Heart right ventricle (tissue), 16 donors: Measurements from ENCODE around the gene MAGI2. TPM values are rescaled to one million over a fixed set of nuclear protein-coding genes. Genes with fewer than 3 reads are reported as not detected.

ENCODE experiments used
- ATAC-seq, 8 donors: fragments of 200-7000 bp; cut with Tn5 transposase; one replicate each; pipeline ENCODE4 v1.9.1; 2020; ENCODE audit warnings: mild to moderate bottlenecking in 8 of 8, moderate library complexity in 8 of 8, moderate number of reproducible peaks in 1 of 8
- DNase-seq, 2 donors: peaks; one replicate each; pipeline ENCODE4 v3.0.0-alpha.2; 2020
- H3K27ac ChIP-seq, 10 donors: fragments of 200-600 bp; sonication (generic) in 2 of 10; one replicate each; pipeline versions ENCODE4 v1.5.0 to v1.8.0; 2020 to 2022; ENCODE audit warnings: mild to moderate bottlenecking in 3 of 10
- H3K27me3 ChIP-seq, 7 donors: fragments of 200-600 bp; one replicate each; pipeline ENCODE4 v1.8.0; 2021 to 2022; ENCODE audit warnings: mild to moderate bottlenecking in 2 of 7
- H3K36me3 ChIP-seq, 9 donors: fragments of 200-600 bp; sonication (generic) in 1 of 9; one replicate each; pipeline versions ENCODE4 v1.5.0 to v1.8.0; 2020 to 2022; ENCODE audit warnings: mild to moderate bottlenecking in 2 of 9
- H3K4me1 ChIP-seq, 9 donors: fragments of 200-600 bp; sonication (generic) in 1 of 9; one replicate each; pipeline versions ENCODE4 v1.5.0 to v1.8.0; 2020 to 2022; ENCODE audit warnings: mild to moderate bottlenecking in 4 of 9
- H3K4me3 ChIP-seq, 10 donors: fragments of 200-600 bp; sonication (generic) in 2 of 10; one replicate each; pipeline versions ENCODE4 v1.5.0 to v1.8.0; 2020 to 2022; ENCODE audit warnings: mild to moderate bottlenecking in 7 of 10, moderate library complexity in 2 of 10
- H3K9me3 ChIP-seq, 11 donors: fragments of 200-600 bp in 10 of 11; sonication (generic) in 2 of 11; one replicate each; pipeline versions ENCODE4 v1.5.0 to v1.8.0; 2013 to 2022; ENCODE audit warnings: mild to moderate bottlenecking in 2 of 11, control low read depth in 1 of 11, moderate library complexity in 1 of 11
- WGBS, 2 donors: extraction: QIAGEN DNeasy Blood & Tissue Kit; methylation state at CpG; one replicate each; pipeline ENCODE4 v1.1.7; 2013; ENCODE audit warnings: inconsistent platforms in 1 of 2; 5-methylcytosine and 5-hydroxymethylcytosine counted together
- intact Hi-C, 10 donors: fragments of 100-400 bp; cut with DNase I; formaldehyde crosslinking; loops; one replicate each; pipeline versions ENCODE4 v1.11.1 to v1.14.2; 2022
- polyA plus RNA-seq, 2 donors: library from polyadenylated mRNA; stranded (reverse); fragments of 200-250 nt; gene quantifications; one replicate each; pipeline ENCODE4 v1.2.3, GENCODE V29; 2013
- total RNA-seq, 10 donors: library from RNA; stranded (reverse); fragmentation: NEBNext Ultra II Directional in 3 of 10; extraction: Animal tissue kit (Norgen Biotek cat#: 25700) in 3 of 10; gene quantifications; one replicate each; pipeline versions ENCODE4 v1.2.1 to v1.2.4, GENCODE V29; 2021 to 2023
- TF ChIP-seq, protein P1 (sequence below), 9 donors: fragments of 200-600 bp; sonication (generic) in 2 of 9; IDR thresholded peaks; one replicate each; pipeline versions ENCODE4 v1.5.0 to v1.8.0; 2021 to 2022; ENCODE audit warnings: antibody characterized with exemption in 9 of 9, mild to moderate bottlenecking in 5 of 9, moderate library complexity in 1 of 9
- donor health status: Arrhythmogenic right ventricular cardiomyopathy.
- donor health status: ischemic (EF 13 %, LVEDD 7.1; RV severe dilation, severe dysfunction).
- donor health status: healthy with polysubstance abuse.
- donor health status: DM: no; HTN: yes; CAD: no.
- donor health status: DM: no; HTN: no; CAD: no.
- donor health status: ischemic (EF 25% LVEDD 6.9; RV normal size, moderate dysfunction).
- donor health status: ischemic (EF 25% LVEDD 5.7; RV mildly dilated, moderate dysfunction).
- donor health status: healthy.
- donor health status: DM: yes; HTN: yes; CAD: no.
- donor health status: Ischemic cardiomyopathy.
- donor health status: ischemic (EF 35%, LVEDD 5.7; RV mildly dilated, moderate dysfunction).
- donor health status: nonischemic (EF 11% LVEDD 7.7; RV severe dilation, severe dysfunction).
- donor health status: DM: yes; HTN: yes; CAD: no.
- donor health status: PGD.
- donor health status: ischemic (EF 29% LVEDD 5.4; RV normal size, mild dysfunction).
- donor health status: nonischemic (EF 23%, LVEDD 6.1; RV moderate dilation, normal function).

The MAGI2 gene
- total and polyA plus RNA-seq, 12 donors: 0.83 to 6.0 (median 4.1) TPM

- WGBS, 2 donors: 80% methylated on average over 5 of the region's 5 CpGs
- Histone ChIP-seq H3K4me1 (no peaks in the 10 kb centered on the region), H3K9me3 (no peaks in the 10 kb centered on the region), H3K4me3 (no peak overlapping the region), H3K27me3 (no peaks in the 10 kb centered on the region), H3K36me3 (peaks cover 0 to 4% (median 0%) of the 10 kb centered on the region in 9 donors), H3K27ac (no peak overlapping the region)
- no peak for ATAC-seq
- intact Hi-C loops: no loop called here
- TF ChIP-seq, protein P1, sequence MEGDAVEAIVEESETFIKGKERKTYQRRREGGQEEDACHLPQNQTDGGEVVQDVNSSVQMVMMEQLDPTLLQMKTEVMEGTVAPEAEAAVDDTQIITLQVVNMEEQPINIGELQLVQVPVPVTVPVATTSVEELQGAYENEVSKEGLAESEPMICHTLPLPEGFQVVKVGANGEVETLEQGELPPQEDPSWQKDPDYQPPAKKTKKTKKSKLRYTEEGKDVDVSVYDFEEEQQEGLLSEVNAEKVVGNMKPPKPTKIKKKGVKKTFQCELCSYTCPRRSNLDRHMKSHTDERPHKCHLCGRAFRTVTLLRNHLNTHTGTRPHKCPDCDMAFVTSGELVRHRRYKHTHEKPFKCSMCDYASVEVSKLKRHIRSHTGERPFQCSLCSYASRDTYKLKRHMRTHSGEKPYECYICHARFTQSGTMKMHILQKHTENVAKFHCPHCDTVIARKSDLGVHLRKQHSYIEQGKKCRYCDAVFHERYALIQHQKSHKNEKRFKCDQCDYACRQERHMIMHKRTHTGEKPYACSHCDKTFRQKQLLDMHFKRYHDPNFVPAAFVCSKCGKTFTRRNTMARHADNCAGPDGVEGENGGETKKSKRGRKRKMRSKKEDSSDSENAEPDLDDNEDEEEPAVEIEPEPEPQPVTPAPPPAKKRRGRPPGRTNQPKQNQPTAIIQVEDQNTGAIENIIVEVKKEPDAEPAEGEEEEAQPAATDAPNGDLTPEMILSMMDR (IDR thresholded peaks at IDR 0.05): no peak
- DNase-seq: no peak
Measured at GRCh38 chr7:78161781-78162180, 1291.7 kb downstream of the MAGI2 start.

DNA sequence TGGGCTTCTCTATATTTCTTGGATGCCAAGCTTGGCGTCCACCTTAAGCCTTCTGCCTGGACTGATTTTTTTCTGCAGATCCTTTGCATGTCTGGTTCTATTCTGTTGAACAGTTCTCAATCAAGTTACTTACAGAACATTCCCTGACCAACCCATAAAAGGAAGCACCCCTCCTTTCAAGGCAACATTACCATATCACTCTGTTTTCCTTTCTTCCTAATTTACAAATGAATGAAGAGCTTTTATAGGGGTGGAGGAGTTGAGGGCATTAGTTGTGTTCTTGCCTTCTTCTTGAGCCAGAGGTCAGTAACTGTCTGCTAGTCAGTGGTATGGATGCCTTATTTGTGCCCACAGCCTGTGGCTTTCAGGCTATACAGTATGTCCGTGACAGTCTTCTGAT, 1293.9 kb downstream of the MAGI2 start:
- Histone ChIP-seq H3K9me3 (no peaks in the 10 kb centered on the region), H3K36me3 (peaks cover 0 to 4% (median 0%) of the 10 kb centered on the region in 9 donors), H3K27ac (no peak overlapping the region), H3K4me1 (no peaks in the 10 kb centered on the region), H3K27me3 (no peaks in the 10 kb centered on the region), H3K4me3 (no peak overlapping the region)
- intact Hi-C loops: no loop called here
- TF ChIP-seq, protein P1 (IDR thresholded peaks at IDR 0.05): no peak
- DNase-seq: no peak
- ATAC-seq: no peak
- WGBS, 2 donors: 91 to 100% methylated on average over 2 of the region's 2 CpGs

GRCh38 chr7:78153285-78153684, 1300.2 kb downstream of the MAGI2 start:
- no peaks in the 10 kb centered on the region for H3K36me3 ChIP-seq
- intact Hi-C loops: no loop called here
- no peak overlapping the region for H3K4me3 ChIP-seq
- no peaks in the 10 kb centered on the region for H3K27me3 ChIP-seq
- TF ChIP-seq, protein P1 (IDR thresholded peaks at IDR 0.05): no peak
- DNase-seq (no peak), ATAC-seq (no peak)
- no peak overlapping the region for H3K27ac ChIP-seq
- H3K4me1 ChIP-seq: peaks cover 0 to 6% (median 0%) of the 10 kb centered on the region in 9 donors
- no peaks in the 10 kb centered on the region for H3K9me3 ChIP-seq
- WGBS, 2 donors: 68 to 75% methylated on average over 4 of the region's 4 CpGs

- WGBS, 2 donors: 80 to 81% methylated on average over 3 of the region's 3 CpGs
- Histone ChIP-seq H3K36me3 (no peaks in the 10 kb centered on the region), H3K27me3 (no peaks in the 10 kb centered on the region), H3K27ac (no peak overlapping the region), H3K4me3 (no peak overlapping the region), H3K9me3 (no peaks in the 10 kb centered on the region), H3K4me1 (peaks cover 0 to 6% (median 0%) of the 10 kb centered on the region in 9 donors)
- no peak for ATAC-seq
- TF ChIP-seq, protein P1 (IDR thresholded peaks at IDR 0.05): no peak
- DNase-seq: no peak
- intact Hi-C loops: no loop called here
Measured at GRCh38 chr7:78151229-78151628, 1302.2 kb downstream of the MAGI2 start.
